ENCODE measurements around the gene SCD5.

DNA sequence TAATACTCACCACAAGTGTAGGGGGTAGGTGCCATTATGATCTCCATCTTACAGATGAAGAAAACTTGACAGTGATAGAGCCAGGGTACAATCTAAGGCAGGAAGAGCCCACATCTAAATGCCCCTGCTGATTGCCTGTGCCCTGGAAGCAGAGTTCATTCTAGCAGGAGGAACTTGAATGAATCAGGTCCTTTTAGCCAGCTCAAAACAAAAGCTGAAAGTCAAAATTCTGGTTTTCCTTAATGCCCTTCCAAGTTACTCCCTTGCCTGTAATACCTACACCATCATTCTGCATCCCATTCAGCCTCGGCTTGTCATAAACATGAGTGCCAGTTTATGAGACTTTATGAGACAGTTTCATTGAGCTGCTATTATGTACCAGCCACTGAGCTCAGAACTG, 89.6 kb downstream of the SCD5 start:
- TF ChIP-seq, protein P1, sequence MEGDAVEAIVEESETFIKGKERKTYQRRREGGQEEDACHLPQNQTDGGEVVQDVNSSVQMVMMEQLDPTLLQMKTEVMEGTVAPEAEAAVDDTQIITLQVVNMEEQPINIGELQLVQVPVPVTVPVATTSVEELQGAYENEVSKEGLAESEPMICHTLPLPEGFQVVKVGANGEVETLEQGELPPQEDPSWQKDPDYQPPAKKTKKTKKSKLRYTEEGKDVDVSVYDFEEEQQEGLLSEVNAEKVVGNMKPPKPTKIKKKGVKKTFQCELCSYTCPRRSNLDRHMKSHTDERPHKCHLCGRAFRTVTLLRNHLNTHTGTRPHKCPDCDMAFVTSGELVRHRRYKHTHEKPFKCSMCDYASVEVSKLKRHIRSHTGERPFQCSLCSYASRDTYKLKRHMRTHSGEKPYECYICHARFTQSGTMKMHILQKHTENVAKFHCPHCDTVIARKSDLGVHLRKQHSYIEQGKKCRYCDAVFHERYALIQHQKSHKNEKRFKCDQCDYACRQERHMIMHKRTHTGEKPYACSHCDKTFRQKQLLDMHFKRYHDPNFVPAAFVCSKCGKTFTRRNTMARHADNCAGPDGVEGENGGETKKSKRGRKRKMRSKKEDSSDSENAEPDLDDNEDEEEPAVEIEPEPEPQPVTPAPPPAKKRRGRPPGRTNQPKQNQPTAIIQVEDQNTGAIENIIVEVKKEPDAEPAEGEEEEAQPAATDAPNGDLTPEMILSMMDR (IDR thresholded peaks at IDR 0.05; ENCODE audit: insufficient read depth, low read length), result no peak
- TF ChIP-seq, protein P2, sequence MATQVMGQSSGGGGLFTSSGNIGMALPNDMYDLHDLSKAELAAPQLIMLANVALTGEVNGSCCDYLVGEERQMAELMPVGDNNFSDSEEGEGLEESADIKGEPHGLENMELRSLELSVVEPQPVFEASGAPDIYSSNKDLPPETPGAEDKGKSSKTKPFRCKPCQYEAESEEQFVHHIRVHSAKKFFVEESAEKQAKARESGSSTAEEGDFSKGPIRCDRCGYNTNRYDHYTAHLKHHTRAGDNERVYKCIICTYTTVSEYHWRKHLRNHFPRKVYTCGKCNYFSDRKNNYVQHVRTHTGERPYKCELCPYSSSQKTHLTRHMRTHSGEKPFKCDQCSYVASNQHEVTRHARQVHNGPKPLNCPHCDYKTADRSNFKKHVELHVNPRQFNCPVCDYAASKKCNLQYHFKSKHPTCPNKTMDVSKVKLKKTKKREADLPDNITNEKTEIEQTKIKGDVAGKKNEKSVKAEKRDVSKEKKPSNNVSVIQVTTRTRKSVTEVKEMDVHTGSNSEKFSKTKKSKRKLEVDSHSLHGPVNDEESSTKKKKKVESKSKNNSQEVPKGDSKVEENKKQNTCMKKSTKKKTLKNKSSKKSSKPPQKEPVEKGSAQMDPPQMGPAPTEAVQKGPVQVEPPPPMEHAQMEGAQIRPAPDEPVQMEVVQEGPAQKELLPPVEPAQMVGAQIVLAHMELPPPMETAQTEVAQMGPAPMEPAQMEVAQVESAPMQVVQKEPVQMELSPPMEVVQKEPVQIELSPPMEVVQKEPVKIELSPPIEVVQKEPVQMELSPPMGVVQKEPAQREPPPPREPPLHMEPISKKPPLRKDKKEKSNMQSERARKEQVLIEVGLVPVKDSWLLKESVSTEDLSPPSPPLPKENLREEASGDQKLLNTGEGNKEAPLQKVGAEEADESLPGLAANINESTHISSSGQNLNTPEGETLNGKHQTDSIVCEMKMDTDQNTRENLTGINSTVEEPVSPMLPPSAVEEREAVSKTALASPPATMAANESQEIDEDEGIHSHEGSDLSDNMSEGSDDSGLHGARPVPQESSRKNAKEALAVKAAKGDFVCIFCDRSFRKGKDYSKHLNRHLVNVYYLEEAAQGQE (IDR thresholded peaks at IDR 0.05; ENCODE audit: insufficient replicate concordance, low read depth), result no peak
- no peak for TF ChIP-seq POLR2AphosphoS5 (IDR thresholded peaks at IDR 0.05; ENCODE audit: low read depth)

All from HL-60 (cell line).